GM11168 (cell line): ENCODE data around the gene LRMDA.

Source experiments
- in situ Hi-C: fragments of 300-500 bp; cut with MboI; formaldehyde crosslinking; loops from one replicate; pipeline ENCODE4 v1.12.0; 2022; ENCODE audit warnings: low sequenced_read_pairs; ENCODE audit not compliant: unreplicated experiment

Gene LRMDA

GRCh38 chr10:75980419-75981002 lies 549.1 kb downstream of the LRMDA start:
- in situ Hi-C loops: no loop called here

- in situ Hi-C loops: no loop called here
Observed at GRCh38 chr10:75982611-75983369, 551.4 kb downstream of the LRMDA start.

GRCh38 chr10:75984067-75984466 lies 552.6 kb downstream of the LRMDA start:
- in situ Hi-C loops: no loop called here

GRCh38 chr10:75987616-75988015 lies 556.2 kb downstream of the LRMDA start:
- in situ Hi-C loops: no loop called here

GRCh38 chr10:75994357-75995040 lies 563.1 kb downstream of the LRMDA start:
- in situ Hi-C loops: no loop called here

GRCh38 chr10:75995041-75995430 lies 563.6 kb downstream of the LRMDA start:
- in situ Hi-C loops: no loop called here

- in situ Hi-C loops: no loop called here
Observed at GRCh38 chr10:75995720-75996119, 564.3 kb downstream of the LRMDA start.

GRCh38 chr10:75999001-75999400 lies 567.6 kb downstream of the LRMDA start:
- in situ Hi-C loops: no loop called here

- in situ Hi-C loops: no loop called here
Observed at GRCh38 chr10:75999515-76000209, 568.2 kb downstream of the LRMDA start.

- in situ Hi-C loops: no loop called here
Observed at GRCh38 chr10:76000550-76000949, 569.1 kb downstream of the LRMDA start.

GRCh38 chr10:76001019-76001418 lies 569.6 kb downstream of the LRMDA start:
- in situ Hi-C loops: no loop called here

GRCh38 chr10:76001461-76001860 lies 570.0 kb downstream of the LRMDA start:
- in situ Hi-C loops: no loop called here

- in situ Hi-C loops: no loop called here
Observed at GRCh38 chr10:76002262-76002854, 570.9 kb downstream of the LRMDA start.

GRCh38 chr10:76007667-76008181 lies 576.3 kb downstream of the LRMDA start:
- in situ Hi-C loops: no loop called here

GRCh38 chr10:76009531-76009930 lies 578.1 kb downstream of the LRMDA start:
- in situ Hi-C loops: no loop called here

GRCh38 chr10:76010703-76011102 lies 579.3 kb downstream of the LRMDA start:
- in situ Hi-C loops: no loop called here

- in situ Hi-C loops: no loop called here
Observed at GRCh38 chr10:76012716-76013327, 581.4 kb downstream of the LRMDA start.

GRCh38 chr10:76015245-76015644 lies 583.8 kb downstream of the LRMDA start:
- in situ Hi-C loops: no loop called here

- in situ Hi-C loops: no loop called here
Observed at GRCh38 chr10:76017026-76017732, 585.8 kb downstream of the LRMDA start.
